G401.6 (cell line): Measurements from ENCODE around the gene PAK4.
"Not testable (repeated sequence)": the region's sequence is repeated elsewhere in the genome, so short reads cannot be mapped to it uniquely, and the experiment has no call there.

Experiments used
- FAIRE-seq: peaks from 2 replicates; lab custom pipeline; 2012; peaks lifted over from hg19 to GRCh38; lab: Jason Lieb, UNC

PAK4 gene

DNA sequence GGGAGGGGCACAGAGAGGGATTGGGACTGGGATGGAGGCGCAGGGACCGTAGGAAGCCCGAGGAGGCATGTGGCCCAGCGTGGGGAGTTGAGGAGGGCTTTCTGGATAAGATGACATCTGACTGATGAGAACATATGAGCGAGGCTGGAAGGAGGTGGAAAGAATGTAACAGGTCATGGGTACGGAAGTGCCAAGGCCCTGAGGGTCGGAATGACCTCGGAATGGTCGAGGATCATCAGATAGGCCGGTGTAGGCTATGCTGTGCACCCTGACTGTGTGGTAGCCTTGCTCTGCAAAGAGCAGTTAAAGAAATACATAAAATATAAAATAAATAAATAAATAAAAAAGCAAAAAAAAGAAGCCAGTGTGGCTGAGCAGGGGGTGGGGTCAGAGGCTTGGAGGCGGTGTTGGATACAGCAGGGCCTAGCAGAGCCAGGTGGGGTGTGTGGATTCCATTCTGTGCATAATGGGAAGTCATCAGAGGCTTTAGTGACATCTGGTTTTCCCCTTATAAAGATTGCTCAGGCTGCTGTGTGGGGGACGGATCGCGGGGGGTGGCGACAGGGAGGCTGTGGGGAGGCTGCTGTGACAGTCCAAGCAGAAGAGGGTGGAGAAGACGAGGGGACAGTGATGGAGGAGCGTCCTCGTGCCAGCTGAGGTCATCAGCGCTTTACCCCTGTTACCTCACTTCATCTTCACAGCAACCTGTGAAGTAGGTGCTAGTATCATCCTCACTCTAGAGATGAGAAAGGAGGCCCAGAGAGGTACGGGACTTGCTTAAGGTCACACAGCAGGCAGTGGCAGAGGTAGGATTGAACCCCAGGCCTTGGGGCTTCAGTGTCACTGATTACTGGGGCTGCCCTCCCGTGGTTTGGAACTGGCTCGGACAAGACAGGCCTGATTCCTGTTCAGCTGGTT is 5.0 kb downstream of the PAK4 start:
- FAIRE-seq: no peak

DNA sequence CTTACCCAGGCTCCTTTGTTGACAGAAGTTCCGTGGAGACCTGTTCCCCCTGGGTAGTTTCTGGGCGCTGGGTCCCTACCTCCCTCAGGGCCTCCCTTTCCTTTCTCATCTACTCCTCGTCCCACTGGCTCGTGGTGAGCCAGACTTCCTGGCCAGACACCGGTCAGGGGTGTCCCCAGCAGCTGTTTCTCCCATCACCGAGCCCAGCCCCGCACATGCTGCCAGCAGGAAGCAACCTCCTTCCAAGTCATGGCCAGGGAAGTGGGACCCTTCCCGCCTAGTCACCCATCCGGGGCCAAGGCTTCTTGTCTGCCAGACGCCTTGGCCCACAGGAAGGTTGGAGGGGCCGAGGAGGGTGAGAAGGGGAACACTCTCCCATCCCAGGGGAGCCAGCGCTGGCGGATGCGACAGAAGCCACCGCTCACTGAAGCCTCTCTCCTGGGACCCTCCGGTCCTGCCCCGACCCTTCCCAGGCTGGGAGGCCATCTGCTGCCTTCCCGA is 5.7 kb downstream of the PAK4 start:
- FAIRE-seq: no peak

DNA sequence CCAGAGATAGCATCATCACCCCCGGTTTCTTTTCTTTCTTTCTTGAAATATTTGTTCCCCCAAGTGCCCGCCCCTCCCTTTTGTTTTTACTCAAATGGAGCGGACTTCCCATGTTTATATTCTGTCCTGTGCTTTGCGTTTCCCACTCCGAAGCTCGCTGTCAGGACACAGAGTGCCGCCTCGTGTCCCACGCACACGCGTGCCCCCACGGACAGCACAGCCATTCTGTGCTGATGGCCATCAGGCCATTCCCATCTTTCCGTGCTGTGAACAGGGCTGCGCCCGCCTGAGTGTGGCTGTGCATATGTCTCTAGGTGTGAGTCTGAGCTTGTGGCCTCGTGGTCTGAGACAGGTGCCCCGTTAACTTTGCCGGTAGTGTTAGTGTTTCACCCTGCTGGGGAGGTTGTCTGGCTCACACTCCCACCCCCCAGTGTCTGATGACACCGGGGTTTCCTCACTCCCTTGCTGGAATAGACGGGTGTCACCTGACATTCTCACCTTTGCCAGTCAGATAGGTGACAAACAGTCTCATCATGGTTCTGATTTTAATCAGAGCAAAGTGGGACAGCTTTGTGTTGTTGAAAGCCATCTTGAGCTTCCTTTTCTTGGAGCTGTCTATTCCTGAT is 6.9 kb downstream of the PAK4 start:
- FAIRE-seq: no peak

DNA sequence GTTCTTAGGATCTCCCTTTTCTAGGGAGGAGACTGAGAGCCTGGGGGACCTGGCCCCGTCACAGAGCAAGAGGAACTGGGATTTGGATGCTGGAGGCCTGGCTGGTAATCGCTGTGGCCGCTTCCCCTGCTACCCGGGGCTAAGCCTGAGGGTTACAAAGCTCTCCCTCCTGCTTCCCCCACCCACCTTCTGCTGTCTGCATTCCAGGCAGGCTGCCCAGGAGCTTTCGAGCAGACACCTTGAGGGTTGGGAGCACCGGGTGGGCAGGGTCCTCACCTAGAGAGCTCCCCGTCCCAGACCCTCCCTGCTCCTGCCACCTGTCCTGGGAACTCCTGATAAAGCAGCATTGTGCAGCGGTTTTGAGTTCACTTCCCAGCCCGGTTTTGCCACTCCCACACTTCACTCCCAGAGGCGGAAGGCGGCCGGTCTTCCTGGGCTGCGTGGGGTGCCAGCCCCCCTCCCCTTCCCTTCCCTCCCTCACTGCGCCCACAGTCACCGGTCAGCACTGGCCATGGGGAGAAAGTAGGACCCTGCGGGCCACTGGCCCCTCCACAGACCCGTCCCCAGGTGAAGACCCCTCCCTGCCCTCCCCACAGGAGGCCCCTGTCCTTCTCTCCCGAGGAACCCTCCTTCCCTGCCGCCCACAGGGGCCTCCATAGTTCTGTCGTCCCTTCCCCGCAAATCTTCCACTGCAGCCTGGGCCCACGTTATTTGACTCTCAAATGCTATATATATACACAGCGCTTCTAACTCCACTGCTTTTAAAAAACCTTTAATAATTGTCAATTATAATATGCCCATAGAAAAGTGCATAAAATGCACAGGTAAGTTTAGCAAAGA is 8.1 kb downstream of the PAK4 start:
- no peak for FAIRE-seq

DNA sequence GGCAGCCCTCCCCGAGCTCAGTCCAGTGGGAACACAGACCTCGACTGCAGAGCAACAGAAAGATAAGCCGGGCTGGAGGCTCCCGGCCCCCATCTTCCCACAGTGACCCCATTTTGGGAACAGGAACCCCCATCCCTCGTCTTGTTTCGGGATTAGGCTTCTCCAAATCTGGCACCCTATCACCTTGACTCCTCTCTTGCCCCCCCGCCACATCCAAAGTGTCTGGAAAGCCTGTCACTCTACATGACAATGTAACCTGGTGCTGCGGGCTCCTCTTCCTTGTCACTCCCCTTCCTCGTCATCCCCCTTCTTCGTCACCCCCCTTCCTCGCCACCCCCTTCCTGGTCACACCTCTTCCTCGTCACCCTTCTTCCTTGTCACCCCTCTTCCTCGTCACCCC is 10.1 kb downstream of the PAK4 start:
- no peak for FAIRE-seq

DNA sequence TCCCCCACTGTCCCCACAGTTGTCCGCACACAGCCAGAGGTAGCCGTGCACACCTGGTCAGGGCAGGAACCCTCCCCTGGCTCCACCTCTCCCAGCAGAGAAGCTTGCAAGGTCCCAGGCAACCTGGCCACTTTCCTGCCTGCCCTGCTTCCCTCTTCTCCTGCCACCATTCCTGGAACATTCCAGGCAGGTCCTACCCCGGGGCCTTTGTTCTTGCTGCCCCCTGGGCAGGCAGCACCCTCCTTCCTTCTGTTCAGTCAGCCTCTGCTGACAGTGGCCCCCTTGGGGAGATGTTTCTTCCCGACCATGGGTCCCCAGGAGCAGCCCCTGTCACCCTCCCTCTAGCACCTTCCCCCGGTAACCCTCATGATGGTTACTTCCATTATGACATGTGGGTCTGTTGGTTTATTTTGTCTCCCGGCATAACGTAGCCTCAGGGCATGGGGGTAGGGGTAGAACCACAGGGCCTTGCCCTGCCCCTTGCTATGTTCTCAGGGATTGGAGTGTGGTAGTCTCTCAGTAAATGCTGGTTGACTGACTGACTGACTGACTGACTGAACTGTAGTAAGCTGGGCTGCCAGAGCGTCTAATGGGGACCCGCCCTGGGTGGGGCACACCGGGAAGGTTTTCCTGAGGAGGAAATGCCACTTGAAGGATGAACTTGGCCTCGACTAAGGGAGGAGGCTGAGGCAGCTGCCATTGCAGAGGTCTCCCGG is 10.8 kb downstream of the PAK4 start:
- no peak for FAIRE-seq

DNA sequence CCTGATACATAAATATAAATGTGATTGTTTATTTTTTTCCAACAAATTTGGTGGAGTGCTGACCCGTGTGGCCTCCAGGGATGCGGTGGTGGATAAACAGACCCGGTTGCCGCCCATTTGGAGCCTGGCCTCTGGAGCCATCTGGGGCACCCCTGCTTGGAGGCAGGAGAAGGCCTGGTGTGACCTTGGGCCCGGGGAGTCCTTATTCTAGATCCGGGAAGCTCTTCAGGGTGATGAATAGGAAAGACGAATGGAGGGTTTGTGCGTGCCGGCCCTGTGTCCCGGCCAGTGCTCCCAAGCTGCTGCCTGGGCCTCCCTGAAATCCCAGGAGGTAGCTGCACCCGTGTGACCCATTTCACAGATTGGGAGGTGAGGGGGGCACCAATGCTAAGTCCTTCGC is 11.5 kb downstream of the PAK4 start:
- FAIRE-seq: no peak

DNA sequence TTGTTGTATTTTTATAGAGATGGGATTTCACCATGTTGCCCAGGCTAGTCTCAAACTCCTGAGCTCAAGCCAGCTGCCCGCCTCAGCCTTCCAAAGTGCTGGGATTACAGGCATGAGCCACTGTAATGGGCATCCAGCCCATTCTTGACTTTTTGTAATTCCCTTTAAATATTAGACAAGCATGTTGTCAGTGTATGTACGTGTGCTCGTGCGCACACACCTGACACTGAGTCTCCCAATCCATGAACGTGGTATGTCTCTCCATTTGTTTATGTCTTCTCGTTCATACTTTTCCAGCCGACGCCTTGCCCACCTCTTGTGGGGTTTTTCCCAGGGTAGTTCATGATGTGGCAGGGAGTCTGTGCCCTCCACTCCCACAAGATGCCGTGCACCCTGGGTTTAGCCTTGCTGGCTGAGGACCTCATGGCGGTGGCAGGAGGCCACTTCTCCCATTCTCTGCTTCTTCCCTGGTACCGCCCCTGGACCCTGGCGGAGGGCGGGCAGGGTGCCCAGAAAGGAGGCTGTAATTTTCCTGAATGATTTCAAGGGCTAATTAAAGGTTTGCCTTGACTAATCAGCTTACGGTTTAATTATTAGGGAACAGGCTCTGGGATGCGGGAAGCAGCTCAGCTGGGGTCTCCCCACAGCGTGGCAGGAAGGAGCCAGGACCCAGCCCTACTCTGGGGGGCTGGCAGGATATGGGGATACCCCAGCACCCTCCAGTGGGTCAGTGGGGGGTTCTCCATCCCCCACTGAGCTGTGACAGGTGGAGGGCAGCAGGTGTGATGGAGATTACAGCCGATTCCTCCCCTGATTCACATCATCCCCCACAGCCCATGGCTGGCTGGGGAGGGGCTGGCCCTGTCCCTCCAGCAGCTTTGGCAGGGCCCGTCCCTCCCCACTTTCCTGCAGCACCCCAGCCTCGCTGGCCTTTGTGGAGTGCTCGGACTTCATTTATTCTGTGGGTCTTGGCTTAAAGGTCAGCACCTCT is 12.9 kb downstream of the PAK4 start:
- no peak for FAIRE-seq

DNA sequence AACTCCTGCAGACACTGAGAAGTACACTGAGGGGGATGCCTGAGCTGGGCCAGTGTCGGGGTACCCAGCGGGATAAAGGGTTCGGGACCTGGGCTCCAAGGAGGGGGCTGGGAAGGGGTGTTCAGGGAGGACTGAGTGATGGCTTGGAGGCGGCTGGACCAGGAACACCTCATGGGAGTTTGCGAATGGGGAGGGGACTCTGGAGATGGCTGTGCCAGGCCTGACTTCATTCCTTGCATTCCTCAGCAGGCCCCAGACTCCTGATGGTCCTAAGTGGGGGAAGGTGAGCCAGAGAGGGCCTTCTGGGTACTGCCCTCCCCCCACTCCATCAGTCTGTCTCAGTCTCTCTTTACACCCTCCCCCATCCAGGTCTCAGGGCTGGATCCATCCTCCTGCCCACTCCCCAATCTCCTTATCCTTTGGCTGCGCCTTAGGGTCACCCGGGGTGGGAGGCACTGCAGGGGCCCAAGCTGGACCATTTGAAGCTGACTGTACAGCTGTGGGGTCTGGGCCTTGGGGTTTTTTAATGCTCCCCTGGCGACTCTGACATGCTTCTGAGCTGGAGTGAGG is 13.8 kb downstream of the PAK4 start:
- FAIRE-seq: no peak

DNA sequence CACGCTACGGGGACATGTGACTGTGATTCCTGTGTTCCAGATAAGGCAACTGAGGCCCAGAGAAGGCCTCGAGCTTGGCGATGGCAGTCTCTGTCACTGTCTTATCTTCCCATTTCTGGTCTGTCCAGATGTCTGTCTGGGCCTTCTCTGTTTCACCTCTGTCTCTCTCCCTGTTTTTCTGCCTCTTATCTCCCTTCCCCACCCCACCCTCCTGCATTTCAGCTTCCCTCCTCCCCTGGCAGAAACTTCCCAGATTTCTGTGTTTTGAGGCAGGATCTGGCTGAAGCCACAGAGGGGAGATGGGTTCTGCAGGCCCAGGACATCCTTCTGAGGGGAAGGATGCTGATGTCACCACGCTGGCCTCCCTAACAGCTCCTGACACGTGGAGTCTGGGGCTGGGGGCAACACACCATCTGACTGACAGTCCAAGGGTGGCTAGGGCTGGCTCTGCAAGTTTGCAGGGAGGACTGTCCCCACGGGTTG is 14.4 kb downstream of the PAK4 start:
- no peak for FAIRE-seq

DNA sequence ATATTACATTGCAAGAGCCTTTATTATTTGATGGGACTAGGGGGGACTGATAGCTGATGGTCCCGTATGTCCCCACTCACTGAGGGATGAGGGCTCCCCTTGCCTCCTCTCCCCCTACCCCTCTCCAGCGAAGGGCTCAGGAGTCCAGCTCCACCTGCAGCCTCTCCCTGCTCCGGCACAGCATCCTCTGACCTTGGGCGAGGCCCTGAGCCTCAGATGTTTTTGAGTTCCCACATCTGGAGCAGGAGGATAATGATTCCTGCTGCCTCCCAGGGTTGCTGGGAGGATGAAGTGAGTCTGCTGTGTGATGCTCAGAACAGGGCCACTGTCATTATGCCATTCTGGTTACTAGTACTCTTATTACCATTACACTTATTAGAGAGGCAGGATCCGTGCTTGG is 15.0 kb downstream of the PAK4 start:
- FAIRE-seq: no peak

DNA sequence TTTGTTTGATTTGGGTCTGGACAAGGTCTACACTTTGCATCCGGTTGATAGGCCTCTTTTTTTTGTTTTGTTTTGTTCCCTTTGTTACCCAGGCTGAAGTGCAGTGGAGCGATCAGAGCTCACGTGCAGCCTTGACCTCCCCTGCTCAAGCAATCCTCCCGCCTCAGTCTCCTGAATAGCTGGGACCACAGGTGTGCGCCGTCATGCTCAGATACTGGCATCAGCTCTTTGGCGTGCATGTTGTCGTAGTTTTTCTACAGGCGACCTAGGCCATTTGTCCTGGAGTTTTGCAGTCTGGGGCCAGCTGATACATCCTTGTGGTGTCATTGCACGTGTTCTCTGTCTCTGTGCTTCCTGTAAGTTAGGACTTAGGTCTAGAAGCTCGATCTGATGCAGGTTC is 16.3 kb downstream of the PAK4 start:
- no peak for FAIRE-seq

DNA sequence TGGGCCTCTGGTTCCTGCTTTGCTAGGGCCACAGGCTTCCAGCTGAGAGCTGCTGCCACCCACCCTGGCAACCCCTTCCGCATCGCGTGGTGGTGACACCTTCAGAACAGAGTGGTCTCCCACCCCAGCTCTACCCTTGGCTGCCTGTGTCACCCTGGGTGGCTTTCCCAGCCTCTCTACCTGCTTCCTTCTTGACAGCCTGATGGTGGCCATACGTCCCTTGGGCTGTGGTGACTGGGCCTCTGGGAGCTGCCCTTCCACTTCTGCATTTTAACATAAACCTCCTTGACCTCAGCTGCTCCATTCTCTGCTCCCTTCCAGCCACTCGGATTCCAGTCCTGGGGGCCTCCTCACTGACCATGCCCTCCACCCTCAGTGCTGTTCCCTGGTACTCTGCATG is 17.0 kb downstream of the PAK4 start:
- FAIRE-seq: no peak

DNA sequence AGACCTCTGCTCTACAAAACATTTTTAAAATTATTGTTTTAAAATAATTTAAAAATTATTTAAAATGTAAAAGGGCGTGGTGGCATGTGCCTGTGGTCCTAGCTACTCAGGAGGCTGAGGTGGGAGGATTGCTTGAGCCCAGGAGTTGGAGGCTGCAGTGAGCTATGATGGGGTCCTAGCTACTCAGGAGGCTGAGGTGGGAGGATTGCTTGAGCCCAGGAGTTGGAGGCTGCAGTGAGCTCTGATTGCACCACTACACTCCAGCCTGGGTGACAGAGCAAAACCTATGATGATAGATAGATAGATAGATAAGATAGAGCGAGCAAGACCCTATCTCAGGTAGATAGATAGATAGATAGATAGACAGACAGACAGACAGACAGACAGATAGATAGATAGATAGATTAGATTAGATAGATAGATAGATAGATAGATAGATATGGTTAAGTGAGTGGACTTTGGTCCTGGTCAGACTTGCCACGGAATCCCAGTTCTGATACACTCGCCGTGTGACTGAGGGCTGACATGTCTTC is 18.2 kb downstream of the PAK4 start:
- FAIRE-seq: not testable (repeated sequence)

DNA sequence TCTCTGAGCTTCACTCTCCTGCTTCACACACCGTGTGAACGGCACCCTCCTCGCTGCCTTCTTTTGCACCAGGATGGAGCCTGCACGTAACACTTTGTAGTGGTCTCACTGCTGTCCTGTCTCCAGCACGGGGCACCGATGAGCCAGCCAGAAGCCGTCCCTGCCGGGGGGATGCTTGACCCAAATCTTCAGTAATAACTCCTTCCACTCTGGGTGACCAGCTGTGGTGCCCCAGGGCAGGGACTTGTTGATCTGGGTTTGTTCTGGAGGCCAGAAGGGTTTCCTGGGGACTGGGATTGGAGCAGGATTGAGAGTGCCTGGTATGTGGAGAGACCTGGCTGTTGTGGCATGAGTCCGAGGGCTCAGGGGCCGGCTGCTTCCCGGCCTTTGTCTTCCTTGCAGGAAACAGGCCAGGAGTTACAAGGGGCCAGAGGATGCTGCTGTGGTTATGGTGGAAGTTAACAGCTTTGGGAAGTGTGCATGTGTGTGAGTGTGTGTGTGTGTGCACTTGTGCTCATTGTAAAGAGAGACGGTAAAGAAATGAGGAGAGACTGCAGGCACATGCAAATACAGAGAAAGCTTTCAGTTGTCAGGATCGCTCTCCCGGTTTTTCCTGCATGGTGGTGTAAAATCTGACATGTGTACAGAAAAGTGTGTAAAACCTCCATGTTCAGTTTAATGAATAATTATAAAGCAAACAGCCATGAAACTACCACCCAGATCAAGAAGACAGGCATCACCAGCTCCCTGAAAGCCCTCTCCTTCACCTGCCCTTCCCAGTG is 18.9 kb downstream of the PAK4 start:
- no peak for FAIRE-seq

DNA sequence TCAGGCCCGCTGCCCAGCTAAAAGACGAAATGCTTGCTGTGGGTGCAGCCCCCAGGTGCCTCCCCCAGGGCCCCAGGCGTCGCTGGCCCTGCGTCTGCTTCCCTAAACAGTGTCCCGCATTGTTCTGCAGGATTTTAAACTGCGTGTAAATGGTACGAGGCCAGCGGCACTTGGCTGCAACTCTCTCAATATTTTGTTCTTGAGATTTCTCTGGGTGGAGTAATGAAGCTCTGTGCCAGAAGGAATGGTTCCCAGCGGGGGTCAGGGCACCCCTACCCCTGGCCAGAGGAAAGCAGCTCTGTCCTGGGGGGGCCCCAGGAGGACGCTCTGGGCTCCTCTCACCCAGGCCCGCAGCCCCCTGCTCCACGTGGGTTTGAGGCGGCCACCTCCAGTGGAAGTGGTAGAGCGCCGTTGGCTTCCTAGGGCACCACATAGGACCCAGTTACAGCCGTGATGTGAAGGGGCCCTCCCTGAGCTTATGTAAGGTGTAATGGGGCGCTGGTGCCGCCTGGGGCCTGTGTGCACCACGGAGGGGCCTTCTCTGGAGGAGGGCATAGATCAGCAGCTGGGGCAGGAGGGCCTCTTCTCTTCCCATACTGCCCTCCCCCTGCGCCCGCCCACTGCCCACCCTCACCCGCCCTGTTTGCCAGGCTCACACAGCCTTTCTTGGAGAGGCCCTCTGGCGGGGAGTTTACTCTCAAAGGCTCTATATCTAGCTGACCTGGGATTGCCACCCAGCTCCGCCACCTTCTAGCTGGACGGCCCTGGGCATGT is 19.8 kb downstream of the PAK4 start:
- FAIRE-seq: no peak

DNA sequence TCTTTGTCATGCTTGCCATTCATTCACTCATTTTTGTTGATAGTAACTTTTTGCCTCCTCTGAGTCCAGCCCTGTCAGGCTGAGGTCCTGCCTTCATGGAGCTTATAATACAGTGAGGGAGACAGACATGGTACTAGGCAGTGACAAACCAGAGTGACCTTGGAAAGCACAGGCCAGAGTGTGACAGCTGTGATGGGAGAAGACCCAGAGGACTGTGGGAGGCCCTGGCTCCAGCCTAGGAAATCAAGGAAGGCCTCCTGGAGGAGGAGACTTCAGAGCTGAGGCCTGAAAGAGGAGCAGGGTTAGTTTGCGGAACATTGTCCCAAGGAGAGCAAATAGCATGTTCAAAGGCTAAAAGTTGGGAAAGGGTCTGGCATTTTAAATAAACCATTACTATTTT is 20.5 kb downstream of the PAK4 start:
- no peak for FAIRE-seq

DNA sequence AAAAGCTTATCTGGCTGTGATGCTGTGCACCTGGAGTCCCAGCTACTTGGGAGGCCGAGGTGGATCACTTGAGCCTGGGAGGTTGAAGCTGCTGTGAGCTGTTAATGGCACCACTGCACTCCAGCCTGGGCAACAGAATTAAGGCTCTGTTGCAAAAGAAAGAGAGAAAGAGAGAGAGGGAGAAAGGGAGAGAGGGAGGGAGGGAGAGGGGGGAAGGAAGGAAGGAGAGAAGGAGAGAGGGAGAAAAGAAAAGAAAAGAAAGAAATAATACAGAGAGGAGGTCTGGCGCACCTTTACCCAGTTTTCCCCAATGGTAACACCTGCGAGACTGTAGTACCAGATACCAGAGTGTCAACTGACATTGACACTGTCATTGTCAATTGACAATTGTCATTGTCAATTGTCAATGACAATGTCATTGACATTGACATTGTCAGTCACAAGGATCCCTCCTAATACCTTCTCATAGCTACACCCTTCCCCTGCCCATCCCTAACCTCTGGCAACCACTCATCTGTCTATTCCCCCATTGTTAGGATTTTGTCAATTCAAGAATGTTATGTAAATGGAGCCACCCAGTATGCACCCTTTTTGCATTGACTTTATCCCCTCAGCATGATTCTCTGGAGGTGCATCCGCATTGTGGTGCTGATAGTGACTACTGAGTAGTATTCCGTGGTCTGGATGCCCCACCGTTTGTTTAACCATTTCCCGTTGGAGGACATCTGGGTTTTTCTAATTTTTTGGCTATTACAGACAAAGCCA is 21.3 kb downstream of the PAK4 start:
- FAIRE-seq: no peak
